Esophagus muscularis mucosa (tissue), 4 donors: ENCODE data around the gene WNT1. TPM values are rescaled to one million over a fixed set of nuclear protein-coding genes. Genes with fewer than 3 reads are reported as not detected.

Experiments used
- DNase-seq: peaks from one replicate; pipeline ENCODE4 v3.0.0-alpha.2; 2017; ENCODE audit errors: extremely low spot score
- H3K27ac ChIP-seq, 4 donors: fragments of 200-600 bp; sonication (generic); replicated peaks in 1 of 4; 1 replicate in 3 of 4; 2 replicates in 1 of 4; pipeline ENCODE4 v1.5.1; 2016 to 2019; ENCODE audit warnings: mild to moderate bottlenecking in 1 of 4
- H3K27me3 ChIP-seq, 4 donors: fragments of 200-600 bp; sonication (generic); one replicate each; pipeline versions ENCODE4 v1.5.1 to v1.6.0; 2016 to 2019
- H3K36me3 ChIP-seq, 4 donors: fragments of 200-600 bp; sonication (generic); one replicate each; pipeline ENCODE4 v1.5.1; 2016 to 2019
- H3K4me1 ChIP-seq, 4 donors: fragments of 200-600 bp; sonication (generic); one replicate each; pipeline ENCODE4 v1.5.1; 2016 to 2019
- H3K4me3 ChIP-seq, 4 donors: fragments of 200-600 bp; sonication (generic); 1 replicate in 2 of 4; 2 replicates in 2 of 4; pipeline ENCODE4 v1.5.1; 2016 to 2019; ENCODE audit warnings: mild to moderate bottlenecking in 4 of 4, moderate library complexity in 1 of 4
- H3K9me3 ChIP-seq, 4 donors: fragments of 200-600 bp; sonication (generic); 1 replicate in 3 of 4; 2 replicates in 1 of 4; pipeline ENCODE4 v1.5.1; 2016 to 2019
- CTCF ChIP-seq, 3 experiments: fragments of 200-600 bp in 2 of 3; fragments of 450-650 bp in 1 of 3; sonication (generic) in 2 of 3; IDR thresholded peaks; one replicate each; pipeline ENCODE4 v1.5.1; 2017 to 2019; ENCODE audit warnings: antibody characterized with exemption in 3 of 3, mild to moderate bottlenecking in 2 of 3, moderate library complexity in 1 of 3
- EP300 ChIP-seq: sonication (generic); formaldehyde crosslinking; IDR thresholded peaks from one replicate; pipeline ENCODE4 v1.6.1; 2017; ENCODE audit warnings: antibody characterized with exemption
- POLR2A ChIP-seq: fragments of 450-650 bp; IDR thresholded peaks from one replicate; pipeline ENCODE4 v1.6.1; 2017; ENCODE audit warnings: antibody characterized with exemption, moderate library complexity, mild to moderate bottlenecking, low read depth
- POLR2AphosphoS5 ChIP-seq, 2 donors: sonication (generic); formaldehyde crosslinking; IDR thresholded peaks; one replicate each; pipeline ENCODE4 v1.6.1; 2017; ENCODE audit warnings: antibody characterized with exemption in 2 of 2
- WGBS: methylation state at CpG from one replicate; pipeline ENCODE4 v1.1.5; 2018; 5-methylcytosine and 5-hydroxymethylcytosine counted together
- intact Hi-C: fragments of 100-400 bp; cut with DNase I; formaldehyde crosslinking; loops from one replicate; pipeline ENCODE4 v1.15.1; 2023
- total RNA-seq, 4 donors: library from RNA; depleted of rRNA; stranded (reverse); fragments of >200 nt; gene quantifications; one replicate each; pipeline versions ENCODE4 v1.1.0 to v1.2.1, GENCODE V29; 2016

WNT1 gene
- total RNA-seq, 4 donors from 2014 or later, result not detected

GRCh38 chr12:48969833-48970701 lies 8.1 kb upstream of the WNT1 start:
- peak overlapping the region; percentile 37 to 48 (median 41) for H3K4me3 ChIP-seq
- no peaks in the 10 kb centered on the region for H3K36me3 ChIP-seq
- H3K27ac ChIP-seq, result peak overlapping the region in 1 of 4 donors; percentile 32
- H3K27me3 ChIP-seq, result peaks cover 9 to 71% (median 47%) of the 10 kb centered on the region in 4 donors
- intact Hi-C loops, result no loop called here
- H3K4me1 ChIP-seq, result peaks cover 18 to 48% (median 43%) of the 10 kb centered on the region in 4 donors
- H3K9me3 ChIP-seq, result no peaks in the 10 kb centered on the region
- 18% methylated on average over 8 of the region's 77 CpGs for WGBS
- no peak for TF ChIP-seq POLR2AphosphoS5 (IDR thresholded peaks at IDR 0.05)
- TF ChIP-seq POLR2A, result no peak
- no peak for TF ChIP-seq EP300
- TF ChIP-seq CTCF (IDR thresholded peaks at IDR 0.05), result no peak
- no peak for DNase-seq

GRCh38 chr12:48970702-48971334 lies 7.3 kb upstream of the WNT1 start:
- no peaks in the 10 kb centered on the region for H3K9me3 ChIP-seq
- H3K4me1 ChIP-seq, result peaks cover 18 to 48% (median 43%) of the 10 kb centered on the region in 4 donors
- H3K4me3 ChIP-seq, result peak overlapping the region; percentile 33 to 48 (median 41)
- no peak for TF ChIP-seq CTCF (IDR thresholded peaks at IDR 0.05)
- no peak for TF ChIP-seq POLR2AphosphoS5 (IDR thresholded peaks at IDR 0.05)
- TF ChIP-seq POLR2A, result no peak
- no peak for TF ChIP-seq EP300
- intact Hi-C loops, result no loop called here
- WGBS, result 31% methylated on average over 10 of the region's 10 CpGs
- H3K36me3 ChIP-seq, result no peaks in the 10 kb centered on the region
- DNase-seq, result no peak
- no peak overlapping the region for H3K27ac ChIP-seq
- peaks cover 9 to 79% (median 47%) of the 10 kb centered on the region in 4 donors for H3K27me3 ChIP-seq

GRCh38 chr12:48972213-48972951 lies 5.7 kb upstream of the WNT1 start:
- intact Hi-C loops, result no loop called here
- peaks cover 9 to 86% (median 55%) of the 10 kb centered on the region in 4 donors for H3K27me3 ChIP-seq
- no peak overlapping the region for H3K27ac ChIP-seq
- 17% methylated on average over 7 of the region's 23 CpGs for WGBS
- peak overlapping the region in 1 of 4 donors; percentile 41 for H3K4me3 ChIP-seq
- H3K36me3 ChIP-seq, result no peaks in the 10 kb centered on the region
- peaks cover 18 to 48% (median 43%) of the 10 kb centered on the region in 4 donors for H3K4me1 ChIP-seq
- no peak for DNase-seq
- TF ChIP-seq POLR2AphosphoS5 (IDR thresholded peaks at IDR 0.05) (no peak), EP300 (no peak), CTCF (IDR thresholded peaks at IDR 0.05) (no peak), POLR2A (no peak)
- H3K9me3 ChIP-seq, result no peaks in the 10 kb centered on the region

- Histone ChIP-seq H3K27ac (peak overlapping the region in 2 of 4 donors; percentile 28 to 34), H3K27me3 (peaks cover 9 to 93% (median 61%) of the 10 kb centered on the region in 4 donors), H3K9me3 (no peaks in the 10 kb centered on the region), H3K4me3 (no peak overlapping the region), H3K4me1 (peaks cover 22 to 53% (median 47%) of the 10 kb centered on the region in 4 donors), H3K36me3 (no peaks in the 10 kb centered on the region)
- intact Hi-C loops, result no loop called here
- DNase-seq, result no peak
- WGBS, result 39% methylated on average over 3 of the region's 3 CpGs
- TF ChIP-seq POLR2A, result no peak
- no peak for TF ChIP-seq CTCF (IDR thresholded peaks at IDR 0.05)
- TF ChIP-seq POLR2AphosphoS5 (IDR thresholded peaks at IDR 0.05), result no peak
These were observed 5.1 kb upstream of the WNT1 start for GRCh38 chr12:48972952-48973483.
